Measurements from ENCODE around the gene MTR.

Gene MTR

DNA sequence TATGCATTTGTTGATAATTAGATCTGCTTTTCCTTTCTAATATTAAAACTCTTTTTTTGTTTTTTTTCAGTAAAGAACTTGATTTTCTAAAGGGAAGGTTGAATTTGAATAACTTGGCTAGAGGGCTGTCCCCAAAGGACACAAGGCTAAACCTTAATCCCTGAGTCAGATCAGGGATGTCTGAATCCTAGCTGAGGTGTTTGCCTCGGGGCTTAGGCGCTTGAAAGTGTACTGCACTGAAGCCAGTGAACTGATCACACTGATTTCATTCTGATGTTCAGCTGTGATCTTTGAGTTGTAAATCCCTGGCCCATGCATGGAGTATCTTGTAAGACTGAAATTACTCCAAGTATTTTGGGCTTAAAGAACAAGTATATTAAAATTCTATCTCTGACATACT lies 42.8 kb downstream of the MTR start:
- TF ChIP-seq FOXP2 (optimal IDR thresholded peaks at IDR 0.05; ENCODE audit: borderline replicate concordance, extremely low read depth, extremely low read length, insufficient read depth) = no peak
- TF ChIP-seq SIN3A (IDR thresholded peaks at IDR 0.05; ENCODE audit: borderline replicate concordance, insufficient read depth, low read length) = no peak
- TF ChIP-seq, protein P1, sequence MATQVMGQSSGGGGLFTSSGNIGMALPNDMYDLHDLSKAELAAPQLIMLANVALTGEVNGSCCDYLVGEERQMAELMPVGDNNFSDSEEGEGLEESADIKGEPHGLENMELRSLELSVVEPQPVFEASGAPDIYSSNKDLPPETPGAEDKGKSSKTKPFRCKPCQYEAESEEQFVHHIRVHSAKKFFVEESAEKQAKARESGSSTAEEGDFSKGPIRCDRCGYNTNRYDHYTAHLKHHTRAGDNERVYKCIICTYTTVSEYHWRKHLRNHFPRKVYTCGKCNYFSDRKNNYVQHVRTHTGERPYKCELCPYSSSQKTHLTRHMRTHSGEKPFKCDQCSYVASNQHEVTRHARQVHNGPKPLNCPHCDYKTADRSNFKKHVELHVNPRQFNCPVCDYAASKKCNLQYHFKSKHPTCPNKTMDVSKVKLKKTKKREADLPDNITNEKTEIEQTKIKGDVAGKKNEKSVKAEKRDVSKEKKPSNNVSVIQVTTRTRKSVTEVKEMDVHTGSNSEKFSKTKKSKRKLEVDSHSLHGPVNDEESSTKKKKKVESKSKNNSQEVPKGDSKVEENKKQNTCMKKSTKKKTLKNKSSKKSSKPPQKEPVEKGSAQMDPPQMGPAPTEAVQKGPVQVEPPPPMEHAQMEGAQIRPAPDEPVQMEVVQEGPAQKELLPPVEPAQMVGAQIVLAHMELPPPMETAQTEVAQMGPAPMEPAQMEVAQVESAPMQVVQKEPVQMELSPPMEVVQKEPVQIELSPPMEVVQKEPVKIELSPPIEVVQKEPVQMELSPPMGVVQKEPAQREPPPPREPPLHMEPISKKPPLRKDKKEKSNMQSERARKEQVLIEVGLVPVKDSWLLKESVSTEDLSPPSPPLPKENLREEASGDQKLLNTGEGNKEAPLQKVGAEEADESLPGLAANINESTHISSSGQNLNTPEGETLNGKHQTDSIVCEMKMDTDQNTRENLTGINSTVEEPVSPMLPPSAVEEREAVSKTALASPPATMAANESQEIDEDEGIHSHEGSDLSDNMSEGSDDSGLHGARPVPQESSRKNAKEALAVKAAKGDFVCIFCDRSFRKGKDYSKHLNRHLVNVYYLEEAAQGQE (IDR thresholded peaks at IDR 0.05; ENCODE audit: insufficient read depth in 1 of 2, low read depth in 2 of 2, low read length in 2 of 2) = no peak
- no peak for TF ChIP-seq TAF1 (IDR thresholded peaks at IDR 0.05; ENCODE audit: borderline replicate concordance, insufficient read depth, low read length)
- TF ChIP-seq POLR2AphosphoS5 (IDR thresholded peaks at IDR 0.05; ENCODE audit: low read depth, low read length) = no peak

DNA sequence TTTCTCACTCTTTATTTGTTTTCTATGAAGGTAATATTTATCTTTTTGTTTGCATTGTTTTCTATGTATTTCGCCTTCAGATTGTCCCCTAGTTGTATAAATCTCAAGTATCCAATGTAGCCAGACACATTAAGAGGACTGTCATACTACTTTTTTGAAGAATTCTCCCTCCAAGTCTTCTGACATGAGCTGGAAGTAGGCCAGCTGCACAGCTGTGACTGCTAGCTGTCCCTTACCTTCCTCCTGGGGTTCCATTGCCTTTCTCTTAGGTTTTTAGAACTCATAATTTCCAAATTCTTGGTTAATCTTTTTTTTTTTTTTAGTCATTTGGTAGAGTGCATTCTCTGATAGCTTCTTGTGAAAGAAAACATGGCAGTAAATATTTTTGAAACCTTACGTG lies 46.2 kb downstream of the MTR start:
- TF ChIP-seq POLR2AphosphoS5 (IDR thresholded peaks at IDR 0.05; ENCODE audit: low read depth, low read length) (no peak), SIN3A (IDR thresholded peaks at IDR 0.05; ENCODE audit: borderline replicate concordance, insufficient read depth, low read length) (no peak), FOXP2 (optimal IDR thresholded peaks at IDR 0.05; ENCODE audit: borderline replicate concordance, extremely low read depth, extremely low read length, insufficient read depth) (no peak), TAF1 (IDR thresholded peaks at IDR 0.05; ENCODE audit: borderline replicate concordance, insufficient read depth, low read length) (no peak)
- TF ChIP-seq, protein P1 (IDR thresholded peaks at IDR 0.05; ENCODE audit: insufficient read depth in 1 of 2, low read depth in 2 of 2, low read length in 2 of 2) = no peak

DNA sequence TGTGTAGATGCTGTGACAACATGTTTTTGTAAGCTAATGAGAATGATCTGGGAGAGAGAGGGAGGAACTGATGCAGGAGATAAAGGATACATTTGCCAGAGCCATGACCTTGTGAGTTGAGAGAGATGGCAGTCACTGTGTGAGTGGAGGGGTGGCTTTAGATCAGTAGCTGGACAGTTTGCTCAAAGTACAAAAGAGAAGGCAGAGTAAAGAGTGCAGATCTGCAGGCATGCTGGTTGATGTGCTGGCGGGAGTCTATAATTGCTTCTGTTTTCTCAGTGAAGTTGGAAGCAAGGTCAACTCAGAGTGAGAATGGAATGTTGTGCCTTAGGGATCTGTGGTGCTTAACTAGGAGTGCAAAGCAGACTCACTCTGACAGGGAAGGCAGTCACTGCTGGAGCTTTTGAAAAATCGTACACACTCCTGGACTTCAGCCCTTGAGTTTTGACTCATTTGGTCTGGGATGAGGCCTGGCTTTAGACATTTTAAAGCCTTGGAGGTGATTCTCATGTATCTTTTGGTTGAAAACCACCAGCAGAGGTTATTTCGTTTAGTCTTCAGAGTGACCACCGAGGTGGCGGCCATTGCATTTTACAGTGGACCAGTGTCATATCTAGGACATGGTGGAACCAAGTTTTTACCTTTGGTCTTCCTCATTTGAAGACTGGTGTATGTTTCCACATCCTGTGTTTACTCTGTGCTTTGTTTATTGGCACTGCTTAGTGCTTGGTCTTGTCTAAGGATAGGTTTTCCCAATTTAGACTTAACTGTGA lies 49.6 kb downstream of the MTR start:
- TF ChIP-seq, protein P1 (IDR thresholded peaks at IDR 0.05; ENCODE audit: insufficient read depth in 1 of 2, low read depth in 2 of 2, low read length in 2 of 2) = no peak
- TF ChIP-seq FOXP2 (optimal IDR thresholded peaks at IDR 0.05; ENCODE audit: borderline replicate concordance, extremely low read depth, extremely low read length, insufficient read depth) (no peak), TAF1 (IDR thresholded peaks at IDR 0.05; ENCODE audit: borderline replicate concordance, insufficient read depth, low read length) (no peak), POLR2AphosphoS5 (IDR thresholded peaks at IDR 0.05; ENCODE audit: low read depth, low read length) (no peak), SIN3A (IDR thresholded peaks at IDR 0.05; ENCODE audit: borderline replicate concordance, insufficient read depth, low read length) (no peak)

DNA sequence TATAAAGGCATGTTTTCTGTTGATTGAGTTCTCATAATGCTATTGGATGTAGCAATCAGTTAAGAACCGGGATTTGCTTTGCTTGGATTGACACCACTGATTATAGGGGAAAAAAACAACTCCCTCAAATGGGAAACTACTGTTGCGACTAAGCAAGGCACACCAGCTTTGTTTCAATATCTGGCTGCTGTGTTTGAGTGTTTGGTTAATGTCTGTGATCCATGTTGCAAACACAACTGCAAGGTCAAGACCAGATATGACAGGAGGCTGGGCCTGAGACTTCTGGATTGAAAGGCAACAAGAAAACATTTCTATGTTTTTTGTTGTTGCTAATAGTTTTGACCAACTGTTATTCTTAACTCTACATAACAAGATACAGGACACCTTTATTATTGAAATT lies 50.7 kb downstream of the MTR start:
- TF ChIP-seq, protein P1 (IDR thresholded peaks at IDR 0.05; ENCODE audit: insufficient read depth in 1 of 2, low read depth in 2 of 2, low read length in 2 of 2) = no peak
- TF ChIP-seq SIN3A (IDR thresholded peaks at IDR 0.05; ENCODE audit: borderline replicate concordance, insufficient read depth, low read length) (no peak), POLR2AphosphoS5 (IDR thresholded peaks at IDR 0.05; ENCODE audit: low read depth, low read length) (no peak), TAF1 (IDR thresholded peaks at IDR 0.05; ENCODE audit: borderline replicate concordance, insufficient read depth, low read length) (no peak), FOXP2 (optimal IDR thresholded peaks at IDR 0.05; ENCODE audit: borderline replicate concordance, extremely low read depth, extremely low read length, insufficient read depth) (no peak)

Data from PFSK-1 (cell line).